Measurements from ENCODE around the gene KRTAP10-11.

GRCh38 chr21:44630440-44630839, 15.8 kb upstream of the KRTAP10-11 start:
- TF ChIP-seq EZH2phosphoT487 (IDR thresholded peaks at IDR 0.05; ENCODE audit: low read depth, severe bottlenecking, unreplicated experiment): no peak
- TF ChIP-seq, protein P1, sequence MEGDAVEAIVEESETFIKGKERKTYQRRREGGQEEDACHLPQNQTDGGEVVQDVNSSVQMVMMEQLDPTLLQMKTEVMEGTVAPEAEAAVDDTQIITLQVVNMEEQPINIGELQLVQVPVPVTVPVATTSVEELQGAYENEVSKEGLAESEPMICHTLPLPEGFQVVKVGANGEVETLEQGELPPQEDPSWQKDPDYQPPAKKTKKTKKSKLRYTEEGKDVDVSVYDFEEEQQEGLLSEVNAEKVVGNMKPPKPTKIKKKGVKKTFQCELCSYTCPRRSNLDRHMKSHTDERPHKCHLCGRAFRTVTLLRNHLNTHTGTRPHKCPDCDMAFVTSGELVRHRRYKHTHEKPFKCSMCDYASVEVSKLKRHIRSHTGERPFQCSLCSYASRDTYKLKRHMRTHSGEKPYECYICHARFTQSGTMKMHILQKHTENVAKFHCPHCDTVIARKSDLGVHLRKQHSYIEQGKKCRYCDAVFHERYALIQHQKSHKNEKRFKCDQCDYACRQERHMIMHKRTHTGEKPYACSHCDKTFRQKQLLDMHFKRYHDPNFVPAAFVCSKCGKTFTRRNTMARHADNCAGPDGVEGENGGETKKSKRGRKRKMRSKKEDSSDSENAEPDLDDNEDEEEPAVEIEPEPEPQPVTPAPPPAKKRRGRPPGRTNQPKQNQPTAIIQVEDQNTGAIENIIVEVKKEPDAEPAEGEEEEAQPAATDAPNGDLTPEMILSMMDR (IDR thresholded peaks at IDR 0.05; ENCODE audit: poor library complexity): no peak
